Neural crest cell (in vitro differentiated cells): ENCODE measurements around the gene CCDC12. TPM values are rescaled to one million over a fixed set of nuclear protein-coding genes. Genes with fewer than 3 reads are reported as not detected.

Experiments used
- DNase-seq: peaks from one replicate; pipeline ENCODE4 v3.0.0; 2021; ENCODE audit warnings: low read depth, mixed read lengths, low spot score
- H3K27ac Mint-ChIP-seq: one replicate; pipeline ENCODE4 v1.8.0; 2021; ENCODE audit warnings: mild to moderate bottlenecking, mixed read lengths; ENCODE audit not compliant: unreplicated experiment
- H3K27me3 Mint-ChIP-seq: 2 replicates; pipeline ENCODE4 v1.8.0; 2021; ENCODE audit warnings: low read depth, mild to moderate bottlenecking, mixed read lengths
- H3K36me3 Mint-ChIP-seq: 2 replicates; pipeline ENCODE4 v1.8.0; 2021; ENCODE audit warnings: low read depth, mild to moderate bottlenecking, mixed read lengths
- H3K4me1 Mint-ChIP-seq: 2 replicates; pipeline ENCODE4 v1.8.0; 2021; ENCODE audit warnings: mixed read lengths
- H3K4me3 Mint-ChIP-seq: one replicate; pipeline ENCODE4 v1.8.0; 2021; ENCODE audit warnings: mild to moderate bottlenecking, mixed read lengths
- H3K9me3 Mint-ChIP-seq: 2 replicates; pipeline ENCODE4 v1.8.0; 2021; ENCODE audit warnings: mixed read lengths
- total RNA-seq: library from RNA; stranded (reverse); gene quantifications from 2 replicates; pipeline ENCODE4 v1.2.1, GENCODE V29; 2021
- TF ChIP-seq, protein P1 (sequence below): fragments of 200-600 bp; sonication (generic); conservative IDR thresholded peaks from 2 replicates; pipeline ENCODE4 v1.5.0; 2021; ENCODE audit warnings: antibody characterized with exemption, mild to moderate bottlenecking

The CCDC12 gene
- total RNA-seq, 1 donor from 2014 or later = 54.3 TPM

GRCh38 chr3:46891132-46891531 is 85.4 kb downstream of the CCDC12 start:
- H3K27ac Mint-ChIP-seq = no peak overlapping the region
- no peak for DNase-seq
- TF ChIP-seq, protein P1, sequence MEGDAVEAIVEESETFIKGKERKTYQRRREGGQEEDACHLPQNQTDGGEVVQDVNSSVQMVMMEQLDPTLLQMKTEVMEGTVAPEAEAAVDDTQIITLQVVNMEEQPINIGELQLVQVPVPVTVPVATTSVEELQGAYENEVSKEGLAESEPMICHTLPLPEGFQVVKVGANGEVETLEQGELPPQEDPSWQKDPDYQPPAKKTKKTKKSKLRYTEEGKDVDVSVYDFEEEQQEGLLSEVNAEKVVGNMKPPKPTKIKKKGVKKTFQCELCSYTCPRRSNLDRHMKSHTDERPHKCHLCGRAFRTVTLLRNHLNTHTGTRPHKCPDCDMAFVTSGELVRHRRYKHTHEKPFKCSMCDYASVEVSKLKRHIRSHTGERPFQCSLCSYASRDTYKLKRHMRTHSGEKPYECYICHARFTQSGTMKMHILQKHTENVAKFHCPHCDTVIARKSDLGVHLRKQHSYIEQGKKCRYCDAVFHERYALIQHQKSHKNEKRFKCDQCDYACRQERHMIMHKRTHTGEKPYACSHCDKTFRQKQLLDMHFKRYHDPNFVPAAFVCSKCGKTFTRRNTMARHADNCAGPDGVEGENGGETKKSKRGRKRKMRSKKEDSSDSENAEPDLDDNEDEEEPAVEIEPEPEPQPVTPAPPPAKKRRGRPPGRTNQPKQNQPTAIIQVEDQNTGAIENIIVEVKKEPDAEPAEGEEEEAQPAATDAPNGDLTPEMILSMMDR = no peak
- no peaks in the 10 kb centered on the region for H3K9me3 Mint-ChIP-seq
- H3K4me3 Mint-ChIP-seq = peak overlapping the region; percentile 87
- H3K36me3 Mint-ChIP-seq = no peaks in the 10 kb centered on the region
- peaks cover 15% of the 10 kb centered on the region for H3K4me1 Mint-ChIP-seq
- H3K27me3 Mint-ChIP-seq = peaks cover 41% of the 10 kb centered on the region

DNA sequence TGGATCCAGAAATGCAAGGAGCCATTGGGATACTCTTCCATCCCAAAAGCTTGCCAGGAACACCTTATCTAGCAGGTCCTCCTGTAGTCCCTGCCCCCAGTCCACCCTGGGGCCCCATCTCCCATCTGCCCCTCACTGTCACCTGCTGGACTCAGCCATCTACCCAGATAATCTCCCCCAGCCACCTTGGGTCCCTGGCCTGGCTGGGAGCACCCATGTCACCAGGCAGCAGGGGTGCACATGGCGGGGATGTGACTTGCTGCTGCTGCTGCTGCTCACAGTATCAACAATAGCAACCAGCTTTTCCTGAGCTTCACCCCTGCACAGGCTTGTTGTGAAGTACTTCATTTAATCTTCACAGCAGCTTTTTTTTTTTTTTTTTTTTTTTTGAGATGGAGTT is 86.4 kb downstream of the CCDC12 start:
- no peaks in the 10 kb centered on the region for H3K9me3 Mint-ChIP-seq
- H3K4me1 Mint-ChIP-seq = peaks cover 15% of the 10 kb centered on the region
- H3K36me3 Mint-ChIP-seq = no peaks in the 10 kb centered on the region
- H3K4me3 Mint-ChIP-seq = no peak overlapping the region
- H3K27ac Mint-ChIP-seq = no peak overlapping the region
- DNase-seq = no peak
- peaks cover 48% of the 10 kb centered on the region for H3K27me3 Mint-ChIP-seq
- TF ChIP-seq, protein P1 = no peak

DNA sequence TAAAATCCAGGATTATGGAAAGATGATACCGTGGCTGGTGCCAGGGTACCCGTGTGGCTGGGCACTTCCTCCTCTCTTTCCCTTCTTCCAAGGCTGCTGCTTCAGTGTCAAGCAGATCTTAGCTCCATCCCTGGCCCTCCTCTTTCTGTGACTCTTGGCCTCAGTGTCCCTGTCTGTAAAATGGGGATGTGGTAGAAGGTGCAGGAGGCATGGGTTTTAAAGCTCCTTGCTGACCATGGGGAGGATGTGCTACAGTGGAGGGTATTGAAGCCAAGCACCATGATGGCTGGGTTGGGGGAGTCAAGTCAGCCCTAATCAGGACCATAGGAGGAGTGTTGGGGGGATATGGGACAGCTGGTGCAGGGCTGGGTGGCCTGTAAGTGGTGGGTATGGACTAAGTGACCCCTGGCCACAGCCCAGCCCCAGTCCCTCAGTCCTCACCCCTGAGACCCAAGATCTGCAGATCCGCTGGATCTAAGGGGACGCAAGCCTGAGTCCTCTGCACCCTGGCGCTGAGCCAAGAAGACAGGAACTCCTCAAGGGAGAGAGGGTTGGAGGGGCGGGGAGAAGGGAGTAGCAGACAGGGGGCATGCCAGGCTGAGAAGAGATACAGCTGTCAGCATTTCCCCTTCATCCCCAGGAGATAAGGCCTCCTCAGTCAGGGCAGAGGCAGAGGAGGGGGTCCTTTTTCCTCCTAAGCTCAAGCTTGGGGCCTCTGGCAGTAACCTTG is 87.0 kb downstream of the CCDC12 start:
- Mint-ChIP-seq H3K36me3 (no peaks in the 10 kb centered on the region), H3K4me1 (peaks cover 15% of the 10 kb centered on the region), H3K4me3 (no peak overlapping the region), H3K9me3 (no peaks in the 10 kb centered on the region), H3K27ac (no peak overlapping the region), H3K27me3 (peaks cover 52% of the 10 kb centered on the region)
- TF ChIP-seq, protein P1 = no peak
- no peak for DNase-seq

GRCh38 chr3:46888705-46889104 is 87.8 kb downstream of the CCDC12 start:
- H3K4me3 Mint-ChIP-seq = no peak overlapping the region
- H3K27me3 Mint-ChIP-seq = peaks cover 58% of the 10 kb centered on the region
- peaks cover 15% of the 10 kb centered on the region for H3K4me1 Mint-ChIP-seq

DNA sequence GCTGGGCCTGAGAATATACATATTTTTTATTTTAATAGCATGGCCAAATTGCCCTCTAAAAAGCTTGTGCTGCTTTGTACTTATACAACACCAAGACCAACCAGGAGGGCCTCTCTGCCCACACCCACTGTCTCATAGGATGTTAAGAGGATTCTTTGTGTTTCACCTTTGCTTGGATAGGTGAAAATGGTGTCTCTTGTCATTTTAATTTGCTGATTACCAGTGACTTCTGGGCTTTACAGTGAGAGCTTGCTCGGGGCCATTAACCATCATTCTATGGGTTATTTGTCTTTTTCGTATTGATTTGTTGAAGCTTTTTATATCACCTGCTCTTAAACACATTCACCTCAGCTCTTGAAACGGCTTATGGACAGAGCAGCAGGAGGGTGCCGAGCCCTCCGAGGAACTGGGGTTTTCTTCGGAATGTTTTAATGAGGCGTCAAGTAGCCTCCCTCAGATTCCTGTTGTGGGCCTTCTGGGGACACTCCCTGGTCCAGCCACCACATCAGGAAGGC is 88.5 kb downstream of the CCDC12 start:
- H3K36me3 Mint-ChIP-seq = no peaks in the 10 kb centered on the region
- H3K9me3 Mint-ChIP-seq = no peaks in the 10 kb centered on the region
- H3K4me1 Mint-ChIP-seq = peaks cover 15% of the 10 kb centered on the region
- no peak overlapping the region for H3K4me3 Mint-ChIP-seq
- H3K27me3 Mint-ChIP-seq = peaks cover 61% of the 10 kb centered on the region
- TF ChIP-seq, protein P1 = no peak
- no peak overlapping the region for H3K27ac Mint-ChIP-seq
- DNase-seq = no peak

More at GRCh38 chr3:46888705-46889104, 87.8 kb downstream of the CCDC12 start:
- no peak overlapping the region for H3K27ac Mint-ChIP-seq
- no peak for DNase-seq
- no peaks in the 10 kb centered on the region for H3K36me3 Mint-ChIP-seq
- TF ChIP-seq, protein P1 = no peak
- H3K9me3 Mint-ChIP-seq = no peaks in the 10 kb centered on the region
